ENCODE data around the gene AXIN1.

The AXIN1 gene

GRCh38 chr16:397736-398332, 45.3 kb upstream of the AXIN1 start:
- Histone ChIP-seq H3K36me3 (peaks cover 30% of the 10 kb centered on the region), H3K27me3 (ENCODE audit: insufficient read depth, low read depth, severe bottlenecking) (no peaks in the 10 kb centered on the region), H3K9me3 (ENCODE audit: severe bottlenecking) (no peaks in the 10 kb centered on the region), H3K27ac (peak overlapping the region; percentile 57), H3K4me3 (ENCODE audit: low read depth, low read length) (peak overlapping the region; percentile 13)
- TF ChIP-seq, protein P1, sequence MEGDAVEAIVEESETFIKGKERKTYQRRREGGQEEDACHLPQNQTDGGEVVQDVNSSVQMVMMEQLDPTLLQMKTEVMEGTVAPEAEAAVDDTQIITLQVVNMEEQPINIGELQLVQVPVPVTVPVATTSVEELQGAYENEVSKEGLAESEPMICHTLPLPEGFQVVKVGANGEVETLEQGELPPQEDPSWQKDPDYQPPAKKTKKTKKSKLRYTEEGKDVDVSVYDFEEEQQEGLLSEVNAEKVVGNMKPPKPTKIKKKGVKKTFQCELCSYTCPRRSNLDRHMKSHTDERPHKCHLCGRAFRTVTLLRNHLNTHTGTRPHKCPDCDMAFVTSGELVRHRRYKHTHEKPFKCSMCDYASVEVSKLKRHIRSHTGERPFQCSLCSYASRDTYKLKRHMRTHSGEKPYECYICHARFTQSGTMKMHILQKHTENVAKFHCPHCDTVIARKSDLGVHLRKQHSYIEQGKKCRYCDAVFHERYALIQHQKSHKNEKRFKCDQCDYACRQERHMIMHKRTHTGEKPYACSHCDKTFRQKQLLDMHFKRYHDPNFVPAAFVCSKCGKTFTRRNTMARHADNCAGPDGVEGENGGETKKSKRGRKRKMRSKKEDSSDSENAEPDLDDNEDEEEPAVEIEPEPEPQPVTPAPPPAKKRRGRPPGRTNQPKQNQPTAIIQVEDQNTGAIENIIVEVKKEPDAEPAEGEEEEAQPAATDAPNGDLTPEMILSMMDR (IDR thresholded peaks at IDR 0.05; ENCODE audit: low read depth, low read length), result peak; percentile 33
- DNase-seq, result peak; percentile 82

- H3K9me3 ChIP-seq (ENCODE audit: severe bottlenecking), result no peaks in the 10 kb centered on the region
- peak within 1 kb of the TSS; percentile 97 for H3K27ac ChIP-seq
- DNase-seq, result no peak
- H3K27me3 ChIP-seq (ENCODE audit: insufficient read depth, low read depth, severe bottlenecking), result no peaks in the 10 kb centered on the region
- TF ChIP-seq, protein P1 (IDR thresholded peaks at IDR 0.05; ENCODE audit: low read depth, low read length), result no peak
- peaks cover 30% of the 10 kb centered on the region for H3K36me3 ChIP-seq
- H3K4me3 ChIP-seq (ENCODE audit: low read depth, low read length), result peak within 1 kb of the TSS; percentile 84
Measured at GRCh38 chr16:397135-397661, 44.7 kb upstream of the AXIN1 start, which contains the start of gene NME4. Gene NME4, plus strand, starts transcription at chr16:397199. Its CDS starts 24 bp downstream, at chr16:397223.

DNA sequence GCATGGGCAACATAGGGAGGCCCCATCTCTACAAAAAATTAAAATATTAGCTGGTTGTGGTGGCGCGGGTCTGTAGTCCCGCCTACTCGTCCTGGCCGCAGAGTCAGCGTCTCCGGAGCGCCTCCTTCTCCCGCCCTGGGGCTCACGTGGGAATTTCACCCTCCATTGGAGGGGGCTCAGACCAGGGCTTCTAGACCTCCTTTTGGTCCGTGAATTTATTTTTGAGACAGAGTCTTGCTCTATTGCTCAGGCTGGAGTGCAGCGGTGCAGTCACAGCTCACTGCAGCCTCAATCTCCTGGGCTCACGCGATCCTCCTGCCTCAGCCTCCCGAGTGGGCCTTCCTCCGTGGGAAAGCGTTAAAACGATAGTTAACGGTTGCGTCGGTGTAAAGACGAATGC, 44.1 kb upstream of the AXIN1 start:
- DNase-seq, result peak; percentile 78
- Histone ChIP-seq H3K36me3 (peaks cover 30% of the 10 kb centered on the region), H3K27me3 (ENCODE audit: insufficient read depth, low read depth, severe bottlenecking) (no peaks in the 10 kb centered on the region), H3K9me3 (ENCODE audit: severe bottlenecking) (peaks cover 4% of the 10 kb centered on the region), H3K27ac (peak overlapping the region; percentile 79), H3K4me3 (ENCODE audit: low read depth, low read length) (peak overlapping the region; percentile 84)
- TF ChIP-seq, protein P1 (IDR thresholded peaks at IDR 0.05; ENCODE audit: low read depth, low read length), result no peak

GRCh38 chr16:396199-396598, 43.7 kb upstream of the AXIN1 start:
- peak overlapping the region; percentile 84 for H3K4me3 ChIP-seq (ENCODE audit: low read depth, low read length)
- H3K27ac ChIP-seq, result peak overlapping the region; percentile 79
- H3K36me3 ChIP-seq, result peaks cover 30% of the 10 kb centered on the region
- TF ChIP-seq, protein P1 (IDR thresholded peaks at IDR 0.05; ENCODE audit: low read depth, low read length), result no peak
- DNase-seq, result no peak
- no peaks in the 10 kb centered on the region for H3K27me3 ChIP-seq (ENCODE audit: insufficient read depth, low read depth, severe bottlenecking)
- H3K9me3 ChIP-seq (ENCODE audit: severe bottlenecking), result peaks cover 4% of the 10 kb centered on the region

DNA sequence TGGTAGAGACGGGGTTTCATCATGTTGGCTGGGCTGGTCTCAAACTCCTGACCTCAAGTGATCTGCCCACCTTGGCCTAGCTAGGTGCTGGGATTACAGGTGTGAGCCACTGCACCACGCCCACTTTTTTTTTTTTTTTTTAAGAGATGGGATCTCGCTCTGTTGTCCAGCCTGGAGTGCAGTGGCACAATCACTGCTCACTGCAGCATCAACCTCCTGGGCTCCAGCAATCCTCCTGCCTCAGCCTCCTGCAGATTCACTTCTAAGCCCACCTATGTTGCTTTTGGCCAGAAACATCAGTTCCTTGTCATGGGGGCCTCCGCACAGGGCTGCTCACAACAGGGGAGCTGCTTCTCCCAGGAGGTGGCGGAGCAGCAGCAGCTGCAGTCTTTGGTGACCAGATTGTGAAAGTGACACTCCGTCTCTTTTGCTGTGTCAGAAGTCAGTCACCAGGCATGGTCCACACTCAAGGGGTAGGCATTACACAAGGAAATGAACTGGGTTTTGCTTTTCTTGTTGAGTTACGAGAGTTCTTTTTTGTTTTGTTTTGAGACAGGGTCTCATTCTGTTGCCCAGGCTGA, 40.0 kb upstream of the AXIN1 start:
- DNase-seq, result no peak
- Histone ChIP-seq H3K27ac (no peak overlapping the region), H3K36me3 (no peaks in the 10 kb centered on the region; the same call in 1 of the 2 replicates), H3K9me3 (ENCODE audit: severe bottlenecking) (peaks cover 4% of the 10 kb centered on the region), H3K4me3 (ENCODE audit: low read depth, low read length) (no peak overlapping the region), H3K27me3 (ENCODE audit: insufficient read depth, low read depth, severe bottlenecking) (no peaks in the 10 kb centered on the region)
- TF ChIP-seq, protein P1 (IDR thresholded peaks at IDR 0.05; ENCODE audit: low read depth, low read length), result 0 out of 2 replicates have a peak, but pooled peaks have one; percentile 20
